HEK293 (cell line): ENCODE results near the gene ITGA5.

ENCODE experiments used
- CTCF ChIA-PET: fragments of 350-600 bp; formaldehyde crosslinking; extraction: SDS; loops from one replicate; lab custom pipeline; 2021; ENCODE audit warnings: antibody characterized with exemption; lab: Yijun Ruan, JAX
- POLR2A ChIA-PET: fragments of 300-600 bp; formaldehyde crosslinking; extraction: SDS; loops from one replicate; lab custom pipeline; 2020; ENCODE audit warnings: antibody characterized with exemption, inconsistent platforms; lab: Yijun Ruan, JAX
- H3K27ac ChIP-seq: fragments of 200-500 bp; sonication (Bioruptor generic); 2 replicates; pipeline ENCODE4 v1.5.1; 2014; ENCODE audit warnings: low read depth, low read length, control low read depth, inconsistent platforms; ENCODE audit errors: extremely low read depth
- H3K36me3 ChIP-seq, 2 experiments: fragments of 200-500 bp in 1 of 2; sonication (Bioruptor generic) in 1 of 2; 1 replicate in 1 of 2; 2 replicates in 1 of 2; pipeline ENCODE4 v1.5.1; 2014 to 2017; ENCODE audit warnings: inconsistent platforms in 2 of 2, low read length in 2 of 2; ENCODE audit not compliant: control insufficient read depth in 2 of 2, insufficient read depth in 1 of 2
- H3K4me1 ChIP-seq: fragments of 200-500 bp; sonication (Bioruptor generic); 2 replicates; pipeline ENCODE4 v1.5.1; 2014; ENCODE audit warnings: mild to moderate bottlenecking, low read length, inconsistent platforms; ENCODE audit not compliant: control insufficient read depth, insufficient read depth
- H3K4me3 ChIP-seq: 2 replicates; pipeline ENCODE4 v1.5.1; 2011; ENCODE audit warnings: low read depth, mild to moderate bottlenecking, control low read depth, low read length, moderate library complexity
- H3K9me3 ChIP-seq: fragments of 200-500 bp; sonication (Bioruptor generic); 2 replicates; pipeline ENCODE4 v1.5.1; 2014; ENCODE audit warnings: low read depth, low read length, inconsistent platforms; ENCODE audit not compliant: control insufficient read depth, insufficient read depth
- ATF2 ChIP-seq: fragments of 450-650 bp; formaldehyde crosslinking; IDR thresholded peaks from 2 replicates; pipeline ENCODE4 v1.5.1; 2016; ENCODE audit warnings: missing biosample characterization, missing genetic modification characterization, low read depth
- BCL11A ChIP-seq: fragments of 450-650 bp; formaldehyde crosslinking; IDR thresholded peaks from 2 replicates; pipeline ENCODE4 v1.5.1; 2016; ENCODE audit warnings: low read depth, missing biosample characterization, missing genetic modification characterization
- MEIS1 ChIP-seq: sonication (generic); formaldehyde crosslinking; IDR thresholded peaks from 2 replicates; pipeline ENCODE4 v1.8.1; 2022; ENCODE audit warnings: missing genetic modification reagents, mild to moderate bottlenecking, borderline replicate concordance
- OVOL3 ChIP-seq: fragments of 450-650 bp; formaldehyde crosslinking; IDR thresholded peaks from 2 replicates; pipeline ENCODE4 v1.5.1; 2016; ENCODE audit warnings: missing biosample characterization, missing genetic modification characterization
- PRDM1 ChIP-seq: fragments of 450-650 bp; formaldehyde crosslinking; IDR thresholded peaks from 2 replicates; pipeline ENCODE4; 2016; ENCODE audit warnings: missing biosample characterization, missing genetic modification characterization
- PRDM10 ChIP-seq: fragments of 450-650 bp; formaldehyde crosslinking; IDR thresholded peaks from 2 replicates; pipeline ENCODE4 v1.5.1; 2016; ENCODE audit warnings: missing biosample characterization, missing genetic modification characterization
- PRDM4 ChIP-seq: fragments of 450-650 bp; formaldehyde crosslinking; IDR thresholded peaks from 2 replicates; pipeline ENCODE4 v1.5.1; 2017; ENCODE audit warnings: missing biosample characterization, missing genetic modification characterization
- RBAK ChIP-seq: fragments of 450-650 bp; formaldehyde crosslinking; IDR thresholded peaks from 2 replicates; pipeline ENCODE4 v1.5.1; 2016; ENCODE audit warnings: missing biosample characterization, missing genetic modification characterization
- SCRT1 ChIP-seq: fragments of 450-650 bp; formaldehyde crosslinking; IDR thresholded peaks from 2 replicates; pipeline ENCODE4 v1.5.1; 2016; ENCODE audit warnings: missing biosample characterization, missing genetic modification characterization, borderline replicate concordance
- SCRT2 ChIP-seq: fragments of 450-650 bp; formaldehyde crosslinking; IDR thresholded peaks from 2 replicates; pipeline ENCODE4 v1.5.1; 2016; ENCODE audit warnings: missing biosample characterization, missing genetic modification characterization
- SP2 ChIP-seq: fragments of 450-650 bp; formaldehyde crosslinking; IDR thresholded peaks from 2 replicates; pipeline ENCODE4 v1.5.1; 2016; ENCODE audit warnings: missing biosample characterization, missing genetic modification characterization
- YY2 ChIP-seq: fragments of 450-650 bp; formaldehyde crosslinking; IDR thresholded peaks from 2 replicates; pipeline ENCODE4 v1.5.1; 2016; ENCODE audit warnings: missing biosample characterization, missing genetic modification characterization
- ZBTB48 ChIP-seq: fragments of 450-650 bp; formaldehyde crosslinking; IDR thresholded peaks from 2 replicates; pipeline ENCODE4 v1.5.1; 2016; ENCODE audit warnings: missing biosample characterization, missing genetic modification characterization
- ZFP37 ChIP-seq: fragments of 450-650 bp; formaldehyde crosslinking; IDR thresholded peaks from 2 replicates; pipeline ENCODE4 v1.5.1; 2016; ENCODE audit warnings: missing biosample characterization, missing genetic modification characterization
- ZNF146 ChIP-seq: fragments of 450-650 bp; formaldehyde crosslinking; IDR thresholded peaks from 2 replicates; pipeline ENCODE4 v1.5.1; 2016; ENCODE audit warnings: missing biosample characterization, missing genetic modification characterization
- ZNF2 ChIP-seq: fragments of 450-650 bp; formaldehyde crosslinking; IDR thresholded peaks from 2 replicates; pipeline ENCODE4 v1.5.1; 2016; ENCODE audit warnings: missing biosample characterization, missing genetic modification characterization
- ZNF214 ChIP-seq: fragments of 450-650 bp; formaldehyde crosslinking; IDR thresholded peaks from 2 replicates; pipeline ENCODE4 v1.5.1; 2017; ENCODE audit warnings: missing biosample characterization, mild to moderate bottlenecking, missing genetic modification characterization, borderline replicate concordance
- ZNF398 ChIP-seq: fragments of 450-650 bp; formaldehyde crosslinking; IDR thresholded peaks from 2 replicates; pipeline ENCODE4 v1.5.1; 2017; ENCODE audit warnings: missing biosample characterization, missing genetic modification characterization
- ZNF416 ChIP-seq: fragments of 450-650 bp; formaldehyde crosslinking; IDR thresholded peaks from 2 replicates; pipeline ENCODE4 v1.5.1; 2016; ENCODE audit warnings: missing biosample characterization, missing genetic modification characterization
- ZNF561 ChIP-seq: fragments of 450-650 bp; IDR thresholded peaks from 2 replicates; pipeline ENCODE4 v1.5.1; 2018; ENCODE audit warnings: missing biosample characterization, missing genetic modification characterization, borderline replicate concordance
- ZNF571 ChIP-seq: fragments of 450-650 bp; formaldehyde crosslinking; IDR thresholded peaks from 2 replicates; pipeline ENCODE4 v1.5.0; 2017; ENCODE audit warnings: missing biosample characterization, missing genetic modification characterization
- ZNF624 ChIP-seq: fragments of 450-650 bp; formaldehyde crosslinking; IDR thresholded peaks from 2 replicates; pipeline ENCODE4 v1.5.1; 2017; ENCODE audit warnings: missing biosample characterization, missing genetic modification characterization
- ZNF776 ChIP-seq: fragments of 450-650 bp; formaldehyde crosslinking; IDR thresholded peaks from 2 replicates; pipeline ENCODE4 v1.5.0; 2017; ENCODE audit warnings: missing biosample characterization, missing genetic modification characterization, borderline replicate concordance

The ITGA5 gene

GRCh38 chr12:54416687-54417603 is 2.1 kb downstream of the ITGA5 start:
- no peaks in the 10 kb centered on the region for H3K9me3 ChIP-seq
- TF ChIP-seq ZNF571 (tag by site-specific recombination) (no peak), RBAK (tag by site-specific recombination) (no peak), ZNF398 (tag by site-specific recombination) (peak; percentile 55), OVOL3 (tag by site-specific recombination) (no peak), ZNF416 (tag by site-specific recombination) (no peak), ZFP37 (tag by site-specific recombination) (0 out of 2 replicates have a peak, but pooled peaks have one; percentile 28), YY2 (tag by site-specific recombination) (no peak), PRDM4 (tag by site-specific recombination) (no peak), ZBTB48 (tag by site-specific recombination) (peak; percentile 86)
- H3K4me1 ChIP-seq: peaks cover 11% of the 10 kb centered on the region
- ChIA-PET POLR2A (interaction anchor here (0.7 to 1.2 kb wide), 2 partner anchors 15 to 17 kb away, joined by 3 to 6 read pairs; no protein-coding TSS in a partner anchor), CTCF (interaction anchor here (0.7 to 14.5 kb wide), 10 partner anchors 8 to 203 kb away, joined by 3 to 227 read pairs (median 5); no protein-coding TSS in a partner anchor)
- no peak overlapping the region for H3K4me3 ChIP-seq
- H3K27ac ChIP-seq: no peak overlapping the region
- no peaks in the 10 kb centered on the region for H3K36me3 ChIP-seq

GRCh38 chr12:54415221-54415929 is 3.7 kb downstream of the ITGA5 start:
- H3K36me3 ChIP-seq: peaks cover 0 to 8% of the 10 kb centered on the region in 2 experiments; a peak in 1 of 3 replicates
- H3K4me3 ChIP-seq: no peak overlapping the region
- H3K9me3 ChIP-seq: no peaks in the 10 kb centered on the region
- POLR2A ChIA-PET: no interaction called here
- no peak overlapping the region for H3K27ac ChIP-seq
- CTCF ChIA-PET: interaction anchor here (0.6 to 14.5 kb wide), 9 partner anchors 9 to 201 kb away, joined by 3 to 227 read pairs (median 4); no protein-coding TSS in a partner anchor
- no peak for TF ChIP-seq ATF2
- TF ChIP-seq MEIS1 (CRISPR knock-in tag): no peak
- TF ChIP-seq SP2 (tag by site-specific recombination): no peak
- no peak for TF ChIP-seq PRDM10 (tag by site-specific recombination)
- TF ChIP-seq ZBTB48 (tag by site-specific recombination): peak; percentile 55
- TF ChIP-seq ZNF214 (tag by site-specific recombination): no peak
- peak; percentile 67; the same call in 1 of the 2 replicates for TF ChIP-seq SCRT1 (tag by site-specific recombination)
- TF ChIP-seq ZNF776 (tag by site-specific recombination): no peak
- no peak for TF ChIP-seq ZNF2
- TF ChIP-seq ZNF624 (tag by site-specific recombination): no peak
- TF ChIP-seq ZNF146: no peak
- no peak for TF ChIP-seq BCL11A (tag by site-specific recombination)
- TF ChIP-seq YY2 (tag by site-specific recombination): no peak
- no peak for TF ChIP-seq ZNF561
- TF ChIP-seq SCRT2 (tag by site-specific recombination): peak; percentile 51; the same call in 1 of the 2 replicates
- no peak for TF ChIP-seq PRDM1 (tag by site-specific recombination)
- TF ChIP-seq, all 188 proteins: peak for 3
- peaks cover 9% of the 10 kb centered on the region for H3K4me1 ChIP-seq
